Mesothelial cell of epicardium (in vitro differentiated cells): Measurements from ENCODE around the gene RBBP5. TPM values are rescaled to one million over a fixed set of nuclear protein-coding genes. Genes with fewer than 3 reads are reported as not detected.

ENCODE experiments used
- DNase-seq, 2 experiments: peaks; one replicate each; pipeline ENCODE4 v3.0.0; 2021; ENCODE audit warnings: low spot score in 2 of 2; ENCODE audit not compliant: unreplicated experiment in 2 of 2
- H3K27ac Mint-ChIP-seq: 2 replicates; pipeline ENCODE4 v1.8.0; 2021; ENCODE audit warnings: mixed read lengths
- H3K27me3 Mint-ChIP-seq: 2 replicates; pipeline ENCODE4 v1.8.0; 2021; ENCODE audit warnings: low read depth, mixed read lengths
- H3K36me3 Mint-ChIP-seq: 2 replicates; pipeline ENCODE4 v1.8.0; 2021; ENCODE audit warnings: mixed read lengths
- H3K4me1 Mint-ChIP-seq: 2 replicates; pipeline ENCODE4 v1.8.0; 2021; ENCODE audit warnings: mixed read lengths
- H3K4me3 Mint-ChIP-seq: 2 replicates; pipeline ENCODE4 v1.8.0; 2021; ENCODE audit warnings: mild to moderate bottlenecking, moderate library complexity, mixed read lengths
- H3K9me3 Mint-ChIP-seq: 2 replicates; pipeline ENCODE4 v1.8.0; 2021; ENCODE audit warnings: mixed read lengths
- total RNA-seq: library from RNA; stranded (reverse); gene quantifications from 3 replicates; pipeline ENCODE4 v1.2.1, GENCODE V29; 2021
- TF ChIP-seq, protein P1 (sequence below): fragments of 200-600 bp; sonication (generic); IDR thresholded peaks from one replicate; pipeline ENCODE4 v1.5.0; 2021; ENCODE audit warnings: antibody characterized with exemption; ENCODE audit not compliant: unreplicated experiment

Gene RBBP5
- total RNA-seq, 1 donor from 2014 or later: 15.7 TPM

DNA sequence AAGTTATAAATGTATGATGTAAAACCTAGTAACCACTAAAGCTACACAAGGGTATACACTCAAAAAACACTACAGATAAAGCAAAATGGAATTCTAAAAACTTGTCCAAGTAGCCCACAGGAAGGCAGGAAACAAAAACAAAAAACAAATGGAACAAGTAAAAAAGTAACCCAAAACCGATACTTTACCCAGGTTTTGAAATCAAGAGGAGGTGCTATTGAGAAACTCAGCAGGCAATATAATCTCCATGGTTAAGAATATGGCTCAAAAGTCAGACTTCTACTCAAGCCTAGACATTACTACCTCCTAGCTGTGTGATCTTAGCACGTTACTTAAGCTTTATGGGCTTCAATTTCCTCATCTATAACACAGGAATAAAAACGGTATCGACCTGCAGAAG lies 13.3 kb downstream of the RBBP5 start:
- H3K27ac Mint-ChIP-seq: no peak overlapping the region
- TF ChIP-seq, protein P1, sequence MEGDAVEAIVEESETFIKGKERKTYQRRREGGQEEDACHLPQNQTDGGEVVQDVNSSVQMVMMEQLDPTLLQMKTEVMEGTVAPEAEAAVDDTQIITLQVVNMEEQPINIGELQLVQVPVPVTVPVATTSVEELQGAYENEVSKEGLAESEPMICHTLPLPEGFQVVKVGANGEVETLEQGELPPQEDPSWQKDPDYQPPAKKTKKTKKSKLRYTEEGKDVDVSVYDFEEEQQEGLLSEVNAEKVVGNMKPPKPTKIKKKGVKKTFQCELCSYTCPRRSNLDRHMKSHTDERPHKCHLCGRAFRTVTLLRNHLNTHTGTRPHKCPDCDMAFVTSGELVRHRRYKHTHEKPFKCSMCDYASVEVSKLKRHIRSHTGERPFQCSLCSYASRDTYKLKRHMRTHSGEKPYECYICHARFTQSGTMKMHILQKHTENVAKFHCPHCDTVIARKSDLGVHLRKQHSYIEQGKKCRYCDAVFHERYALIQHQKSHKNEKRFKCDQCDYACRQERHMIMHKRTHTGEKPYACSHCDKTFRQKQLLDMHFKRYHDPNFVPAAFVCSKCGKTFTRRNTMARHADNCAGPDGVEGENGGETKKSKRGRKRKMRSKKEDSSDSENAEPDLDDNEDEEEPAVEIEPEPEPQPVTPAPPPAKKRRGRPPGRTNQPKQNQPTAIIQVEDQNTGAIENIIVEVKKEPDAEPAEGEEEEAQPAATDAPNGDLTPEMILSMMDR: no peak
- no peaks in the 10 kb centered on the region for H3K9me3 Mint-ChIP-seq
- no peaks in the 10 kb centered on the region for H3K4me1 Mint-ChIP-seq
- peaks cover 31% of the 10 kb centered on the region for H3K36me3 Mint-ChIP-seq
- DNase-seq: no peak
- H3K4me3 Mint-ChIP-seq: no peak overlapping the region
- no peaks in the 10 kb centered on the region for H3K27me3 Mint-ChIP-seq

- H3K27ac Mint-ChIP-seq: no peak overlapping the region
- TF ChIP-seq, protein P1: no peak
- no peaks in the 10 kb centered on the region for H3K27me3 Mint-ChIP-seq
- no peaks in the 10 kb centered on the region for H3K4me1 Mint-ChIP-seq
- H3K36me3 Mint-ChIP-seq: peaks cover 34% of the 10 kb centered on the region
- DNase-seq: no peak
- no peak overlapping the region for H3K4me3 Mint-ChIP-seq
- no peaks in the 10 kb centered on the region for H3K9me3 Mint-ChIP-seq
These were observed 14.5 kb downstream of the RBBP5 start for GRCh38 chr1:205107327-205107726.

DNA sequence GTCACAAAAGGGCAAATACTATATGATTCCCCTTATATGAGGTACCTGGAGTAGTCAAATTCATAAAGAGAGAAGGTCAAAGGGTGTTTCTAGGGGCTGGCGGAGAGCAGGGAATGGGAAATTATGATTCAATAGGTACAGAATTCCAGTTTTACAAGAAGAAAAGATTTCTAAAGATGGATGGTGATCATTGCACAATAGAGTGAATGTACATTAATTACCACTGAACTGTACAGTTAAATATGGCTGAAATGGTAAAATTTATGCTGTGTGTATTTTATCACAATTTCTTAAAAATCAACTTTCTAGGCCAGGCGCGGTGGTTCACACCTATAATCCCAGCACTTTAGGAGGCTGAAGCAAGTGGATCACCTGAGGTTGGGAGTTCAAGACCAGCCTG lies 19.4 kb downstream of the RBBP5 start:
- Mint-ChIP-seq H3K4me3 (no peak overlapping the region), H3K4me1 (no peaks in the 10 kb centered on the region), H3K27ac (no peak overlapping the region), H3K36me3 (peaks cover 58% of the 10 kb centered on the region), H3K27me3 (no peaks in the 10 kb centered on the region), H3K9me3 (no peaks in the 10 kb centered on the region)
- TF ChIP-seq, protein P1: no peak
- no peak for DNase-seq

GRCh38 chr1:205098242-205098641 lies 23.5 kb downstream of the RBBP5 start:
- TF ChIP-seq, protein P1: no peak
- peaks cover 52% of the 10 kb centered on the region for H3K36me3 Mint-ChIP-seq
- H3K27me3 Mint-ChIP-seq: no peaks in the 10 kb centered on the region
- H3K4me3 Mint-ChIP-seq: no peak overlapping the region
- DNase-seq: no peak
- no peaks in the 10 kb centered on the region for H3K4me1 Mint-ChIP-seq
- no peaks in the 10 kb centered on the region for H3K9me3 Mint-ChIP-seq
- H3K27ac Mint-ChIP-seq: no peak overlapping the region

- DNase-seq: no peak
- H3K36me3 Mint-ChIP-seq: peaks cover 40% of the 10 kb centered on the region
- H3K27me3 Mint-ChIP-seq: no peaks in the 10 kb centered on the region
These were observed 26.4 kb downstream of the RBBP5 start for GRCh38 chr1:205095422-205095821.

More at GRCh38 chr1:205095422-205095821, 26.4 kb downstream of the RBBP5 start:
- Mint-ChIP-seq H3K27ac (no peak overlapping the region), H3K4me1 (no peaks in the 10 kb centered on the region), H3K9me3 (no peaks in the 10 kb centered on the region), H3K4me3 (no peak overlapping the region)
- TF ChIP-seq, protein P1: no peak
